OCI-LY7 (cell line): ENCODE results near the gene FBXO31. TPM values are rescaled to one million over a fixed set of nuclear protein-coding genes. Genes with fewer than 3 reads are reported as not detected.

Experiments used
- BruUV-seq: library from RNA; stranded (reverse); fragments of 400-500 nt; replicated peaks from 2 replicates; lab custom pipeline; 2021; lab: Mats Ljungman, UMichigan
- CTCF ChIA-PET: fragments of 300-600 bp; sonication (Branson Sonifier 250); formaldehyde crosslinking; loops from one replicate; lab custom pipeline; 2022; ENCODE audit warnings: antibody characterized with exemption; ENCODE audit not compliant: unreplicated experiment; lab: Charles Lee
- POLR2A ChIA-PET: fragments of 300-600 bp; sonication (Branson Sonifier 250); formaldehyde crosslinking; loops from one replicate; lab custom pipeline; 2022; ENCODE audit warnings: antibody characterized with exemption; lab: Charles Lee
- DNase-seq: peaks from one replicate; pipeline ENCODE4 v3.0.0-alpha.2; 2015; ENCODE audit warnings: low spot score
- H2AFZ ChIP-seq: fragments of 200-600 bp; sonication (generic), shearing (Covaris generic); 2 replicates; pipeline ENCODE4 v1.6.1; 2014; ENCODE audit warnings: mild to moderate bottlenecking, antibody characterized with exemption, low read length, moderate library complexity
- H3K27ac ChIP-seq: fragments of 200-600 bp; sonication (generic); 2 replicates; pipeline ENCODE4 v1.5.1; 2014; ENCODE audit warnings: mixed run types, low read depth, mild to moderate bottlenecking, moderate library complexity, low read length, inconsistent platforms; ENCODE audit not compliant: poor library complexity, severe bottlenecking
- H3K36me3 ChIP-seq: fragments of 200-600 bp; sonication (generic); 2 replicates; pipeline ENCODE4 v1.6.1; 2014; ENCODE audit warnings: mild to moderate bottlenecking, antibody characterized with exemption, low read length, moderate library complexity, mixed read lengths; ENCODE audit not compliant: insufficient read depth
- H3K4me1 ChIP-seq: fragments of 200-600 bp; sonication (generic); 2 replicates; pipeline ENCODE4 v1.5.1; 2014; ENCODE audit warnings: mild to moderate bottlenecking, low read length; ENCODE audit not compliant: insufficient read depth, poor library complexity, severe bottlenecking
- H3K4me2 ChIP-seq: fragments of 200-600 bp; sonication (generic); 2 replicates; pipeline ENCODE4 v1.6.1; 2014; ENCODE audit warnings: mild to moderate bottlenecking, low read length
- H3K4me3 ChIP-seq: fragments of 200-600 bp; sonication (generic); 2 replicates; pipeline ENCODE4 v1.5.1; 2014; ENCODE audit warnings: mild to moderate bottlenecking, low read depth, low read length; ENCODE audit not compliant: poor library complexity, severe bottlenecking
- H3K79me2 ChIP-seq: fragments of 200-600 bp; sonication (generic); 2 replicates; pipeline ENCODE4 v1.6.1; 2016; ENCODE audit warnings: low read depth, mild to moderate bottlenecking, low read length, moderate library complexity, mixed read lengths; ENCODE audit not compliant: insufficient read depth
- H3K9me2 ChIP-seq: fragments of 200-600 bp; sonication (generic); 2 replicates; pipeline ENCODE4 v1.6.1; 2016; ENCODE audit warnings: mild to moderate bottlenecking, low read length, mixed read lengths; ENCODE audit not compliant: insufficient read depth
- H3K9me3 ChIP-seq: fragments of 200-600 bp; sonication (generic); 2 replicates; pipeline ENCODE4 v1.6.1; 2014; ENCODE audit warnings: mild to moderate bottlenecking, mixed run types, low read length, mixed read lengths
- H4K20me1 ChIP-seq: fragments of 200-600 bp; sonication (generic); 2 replicates; pipeline ENCODE4 v1.6.1; 2014; ENCODE audit warnings: mild to moderate bottlenecking, antibody characterized with exemption, low read length, moderate library complexity, mixed read lengths; ENCODE audit not compliant: insufficient read depth
- CTCF ChIP-seq: fragments of 200-600 bp; sonication (generic); conservative IDR thresholded peaks from 2 replicates; pipeline ENCODE4 v1.5.1; 2014; ENCODE audit warnings: mild to moderate bottlenecking, antibody characterized with exemption, low read length, moderate library complexity, mixed read lengths
- EZH2phosphoT487 ChIP-seq: fragments of 200-600 bp; sonication (generic); IDR thresholded peaks from 2 replicates; pipeline ENCODE4 v1.6.1; 2018; ENCODE audit warnings: low read depth, borderline replicate concordance, mild to moderate bottlenecking, mixed run types, antibody characterized with exemption, low read length, moderate library complexity, mixed read lengths
- intact Hi-C: fragments of 100-400 bp; cut with micrococcal nuclease; formaldehyde crosslinking; loops from one replicate; pipeline ENCODE4 v1.10.0; 2022; ENCODE audit not compliant: unreplicated experiment
- total RNA-seq, 2 experiments: library from RNA; depleted of rRNA in 1 of 2; stranded (reverse); fragments of >200 nt in 1 of 2; shearing (Covaris generic) in 1 of 2; gene quantifications; 2 replicates each; pipeline ENCODE4 v1.2.3, GENCODE V29; 2014 to 2022

Gene FBXO31
- total RNA-seq, 2 experiments from 2014 or later: 26.0 to 32.4 TPM

GRCh38 chr16:87369117-87369765 lies 14.3 kb downstream of the FBXO31 start:
- TF ChIP-seq EZH2phosphoT487 (no peak), CTCF (no peak)
- no peak for DNase-seq
- ChIA-PET POLR2A (interaction anchor here (0.7 to 1.0 kb wide), 2 partner anchors 25 to 581 kb away, joined by 3 to 4 read pairs; no protein-coding TSS in a partner anchor), CTCF (no interaction called here)
- no TSS peak for BruUV-seq
- no peak overlapping the region for H3K27ac ChIP-seq
- no peaks in the 10 kb centered on the region for H3K9me3 ChIP-seq
- H2AFZ ChIP-seq: no peak overlapping the region
- H3K4me3 ChIP-seq: no peak overlapping the region
- peaks cover 24% of the 10 kb centered on the region for H3K4me1 ChIP-seq
- peaks cover 12% of the 10 kb centered on the region; the same call in 1 of the 2 replicates for H3K36me3 ChIP-seq
- no peaks in the 10 kb centered on the region for H3K9me2 ChIP-seq
- H3K4me2 ChIP-seq: no peak overlapping the region
- peaks cover 18% of the 10 kb centered on the region; the same call in 1 of the 2 replicates for H3K79me2 ChIP-seq
- no peaks in the 10 kb centered on the region for H4K20me1 ChIP-seq
- intact Hi-C loops: no loop called here

GRCh38 chr16:87368029-87368770 lies 15.4 kb downstream of the FBXO31 start:
- H3K27ac ChIP-seq: no peak overlapping the region
- no peaks in the 10 kb centered on the region for H3K9me2 ChIP-seq
- H4K20me1 ChIP-seq: no peaks in the 10 kb centered on the region
- H2AFZ ChIP-seq: no peak overlapping the region
- peaks cover 4% of the 10 kb centered on the region; the same call in 1 of the 2 replicates for H3K36me3 ChIP-seq
- BruUV-seq: no TSS peak
- no peaks in the 10 kb centered on the region for H3K9me3 ChIP-seq
- H3K4me3 ChIP-seq: no peak overlapping the region
- no peak for TF ChIP-seq CTCF
- no peak for TF ChIP-seq EZH2phosphoT487
- H3K79me2 ChIP-seq: peaks cover 16% of the 10 kb centered on the region; the same call in 1 of the 2 replicates
- peak; percentile 19 for DNase-seq
- H3K4me2 ChIP-seq: peak overlapping the region; percentile 15; the same call in 1 of the 2 replicates
- ChIA-PET CTCF (no interaction called here), POLR2A (interaction anchor here (0.7 kb wide), 1 partner anchor 582 kb away, joined by 3 read pairs; no protein-coding TSS in a partner anchor)
- H3K4me1 ChIP-seq: peaks cover 24% of the 10 kb centered on the region
- intact Hi-C loops: no loop called here
